Liver (tissue), 9 donors: Measurements from ENCODE around the gene SNRPA1. TPM values are rescaled to one million over a fixed set of nuclear protein-coding genes. Genes with fewer than 3 reads are reported as not detected.

Source experiments
- DNase-seq: peaks from one replicate; pipeline ENCODE4 v3.0.0-alpha.2; 2017; ENCODE audit warnings: low spot score
- H3K27ac ChIP-seq, 2 donors: one replicate each; pipeline ENCODE4 v1.7.0; 2013; ENCODE audit warnings: inconsistent platforms in 2 of 2, low read length in 2 of 2, control low read depth in 1 of 2, low read depth in 1 of 2, mild to moderate bottlenecking in 1 of 2
- H3K27me3 ChIP-seq, 4 donors: one replicate each; pipeline versions ENCODE4 v1.6.1 to v1.7.0; 2013; ENCODE audit warnings: low read length in 3 of 4, inconsistent platforms in 1 of 4, mild to moderate bottlenecking in 1 of 4, moderate library complexity in 1 of 4; ENCODE audit not compliant: control insufficient read depth in 4 of 4, insufficient read depth in 4 of 4
- H3K36me3 ChIP-seq, 4 donors: one replicate each; pipeline versions ENCODE4 v1.6.1 to v1.7.0; 2013; ENCODE audit warnings: low read length in 3 of 4, mild to moderate bottlenecking in 3 of 4, low read depth in 1 of 4, moderate library complexity in 1 of 4; ENCODE audit not compliant: control insufficient read depth in 4 of 4, insufficient read depth in 3 of 4
- H3K4me1 ChIP-seq, 4 donors: one replicate each; pipeline versions ENCODE4 v1.6.1 to v1.7.0; 2013; ENCODE audit warnings: low read length in 3 of 4, mild to moderate bottlenecking in 3 of 4, moderate library complexity in 1 of 4; ENCODE audit not compliant: control insufficient read depth in 4 of 4, insufficient read depth in 4 of 4
- H3K4me3 ChIP-seq, 3 donors: one replicate each; pipeline versions ENCODE4 v1.6.1 to v1.7.0; 2013; ENCODE audit warnings: low read length in 3 of 3, control low read depth in 1 of 3, low read depth in 1 of 3, mild to moderate bottlenecking in 1 of 3
- H3K9ac ChIP-seq, 2 donors: one replicate each; pipeline ENCODE4 v1.7.0; 2013; ENCODE audit warnings: low read length in 2 of 2, mild to moderate bottlenecking in 2 of 2, moderate library complexity in 2 of 2, control low read depth in 1 of 2, low read depth in 1 of 2
- H3K9me3 ChIP-seq, 4 donors: one replicate each; pipeline versions ENCODE4 v1.6.1 to v1.7.0; 2013; ENCODE audit warnings: low read length in 3 of 4; ENCODE audit not compliant: control insufficient read depth in 4 of 4
- EGR1 ChIP-seq, 2 donors: IDR thresholded peaks; 2 replicates each; pipeline ENCODE4 v1.6.1; 2016 to 2018; ENCODE audit warnings: antibody characterized with exemption in 2 of 2, low read depth in 2 of 2
- FOXA1 ChIP-seq: IDR thresholded peaks from 2 replicates; pipeline ENCODE4 v1.6.1; 2016; ENCODE audit warnings: antibody characterized with exemption
- FOXA2 ChIP-seq: IDR thresholded peaks from 2 replicates; pipeline ENCODE4 v1.6.1; 2016; ENCODE audit warnings: antibody characterized with exemption
- GABPA ChIP-seq, 2 donors: IDR thresholded peaks in 1 of 2; conservative IDR thresholded peaks in 1 of 2; 2 replicates each; pipeline ENCODE4 v1.6.1; 2016; ENCODE audit warnings: antibody characterized with exemption in 2 of 2, mild to moderate bottlenecking in 1 of 2, moderate library complexity in 1 of 2
- HNF4A ChIP-seq, 2 donors: conservative IDR thresholded peaks; 2 replicates each; pipeline ENCODE4 v1.6.1; 2016; ENCODE audit warnings: antibody characterized with exemption in 2 of 2, mild to moderate bottlenecking in 2 of 2
- HNF4G ChIP-seq: IDR thresholded peaks from 2 replicates; pipeline ENCODE4 v1.6.1; 2016; ENCODE audit warnings: antibody characterized with exemption
- JUND ChIP-seq, 2 donors: IDR thresholded peaks; 2 replicates each; pipeline ENCODE4 v1.6.1; 2016; ENCODE audit warnings: antibody characterized with exemption in 2 of 2
- NR2F2 ChIP-seq: IDR thresholded peaks from 2 replicates; pipeline ENCODE4 v1.6.1; 2016; ENCODE audit warnings: antibody characterized with exemption
- RAD21 ChIP-seq, 2 donors: IDR thresholded peaks; 2 replicates each; pipeline ENCODE4 v1.6.1; 2016; ENCODE audit warnings: antibody characterized with exemption in 2 of 2, mild to moderate bottlenecking in 2 of 2
- REST ChIP-seq: IDR thresholded peaks from 2 replicates; pipeline ENCODE4 v1.6.1; 2016; ENCODE audit warnings: antibody characterized with exemption, mild to moderate bottlenecking
- RXRA ChIP-seq, 2 donors: IDR thresholded peaks; 2 replicates each; pipeline ENCODE4 v1.6.1; 2017 to 2018; ENCODE audit warnings: antibody characterized with exemption in 2 of 2, mild to moderate bottlenecking in 1 of 2
- SP1 ChIP-seq: IDR thresholded peaks from 2 replicates; pipeline ENCODE4 v1.6.1; 2018; ENCODE audit warnings: antibody characterized with exemption, mild to moderate bottlenecking
- TAF1 ChIP-seq: conservative IDR thresholded peaks from 2 replicates; pipeline ENCODE4 v1.6.1; 2016; ENCODE audit warnings: antibody characterized with exemption, mild to moderate bottlenecking
- YY1 ChIP-seq: IDR thresholded peaks from 2 replicates; pipeline ENCODE4 v1.6.1; 2016; ENCODE audit warnings: antibody characterized with exemption, mild to moderate bottlenecking
- WGBS: extraction: QIAGEN DNeasy Blood & Tissue Kit; methylation state at CpG from one replicate; pipeline ENCODE4 v1.1.7; 2013; 5-methylcytosine and 5-hydroxymethylcytosine counted together
- polyA plus RNA-seq, 2 donors: library from polyadenylated mRNA; stranded (reverse) in 1 of 2; unstranded in 1 of 2; fragments of 200-250 nt in 1 of 2; fragments of >200 nt in 1 of 2; fragmentation: Nextera tagmentation in 1 of 2; extraction: Ambion mirVana in 1 of 2; gene quantifications; one replicate each; pipeline versions ENCODE4 v1.2.1 to v1.2.3, GENCODE V29; 2013 to 2015
- total RNA-seq, 2 donors: library from RNA; depleted of rRNA; stranded (reverse); fragments of >200 nt; gene quantifications; one replicate each; pipeline ENCODE4 v1.2.3, GENCODE V29; 2014
- TF ChIP-seq, protein P1 (sequence below): IDR thresholded peaks from 2 replicates; pipeline ENCODE4 v1.6.1; 2016; ENCODE audit warnings: antibody characterized with exemption
- TF ChIP-seq, protein P2 (sequence below): IDR thresholded peaks from 2 replicates; pipeline ENCODE4 v1.6.1; 2016; ENCODE audit warnings: antibody characterized with exemption
- TF ChIP-seq, protein P3 (sequence below): fragments of 150-350 bp; IDR thresholded peaks from 2 replicates; pipeline ENCODE4 v1.5.1; 2017; ENCODE audit warnings: improper control_type of control experiment, low read depth, low read length; ENCODE audit not compliant: missing input control
- donor health status: healthy.
- donor health status: healthy.
- donor health status: healthy.
- donor health status: healthy.
- donor health status: healthy.

The SNRPA1 gene
- total and polyA plus RNA-seq, 4 donors: 12.7 to 31.7 (median 18.0) TPM

- TF ChIP-seq, protein P1, sequence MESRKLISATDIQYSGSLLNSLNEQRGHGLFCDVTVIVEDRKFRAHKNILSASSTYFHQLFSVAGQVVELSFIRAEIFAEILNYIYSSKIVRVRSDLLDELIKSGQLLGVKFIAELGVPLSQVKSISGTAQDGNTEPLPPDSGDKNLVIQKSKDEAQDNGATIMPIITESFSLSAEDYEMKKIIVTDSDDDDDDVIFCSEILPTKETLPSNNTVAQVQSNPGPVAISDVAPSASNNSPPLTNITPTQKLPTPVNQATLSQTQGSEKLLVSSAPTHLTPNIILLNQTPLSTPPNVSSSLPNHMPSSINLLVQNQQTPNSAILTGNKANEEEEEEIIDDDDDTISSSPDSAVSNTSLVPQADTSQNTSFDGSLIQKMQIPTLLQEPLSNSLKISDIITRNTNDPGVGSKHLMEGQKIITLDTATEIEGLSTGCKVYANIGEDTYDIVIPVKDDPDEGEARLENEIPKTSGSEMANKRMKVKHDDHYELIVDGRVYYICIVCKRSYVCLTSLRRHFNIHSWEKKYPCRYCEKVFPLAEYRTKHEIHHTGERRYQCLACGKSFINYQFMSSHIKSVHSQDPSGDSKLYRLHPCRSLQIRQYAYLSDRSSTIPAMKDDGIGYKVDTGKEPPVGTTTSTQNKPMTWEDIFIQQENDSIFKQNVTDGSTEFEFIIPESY: no peak
- TF ChIP-seq TAF1 (no peak), JUND (IDR thresholded peaks at IDR 0.05) (no peak), HNF4G (no peak), YY1 (no peak)
- TF ChIP-seq, protein P2, sequence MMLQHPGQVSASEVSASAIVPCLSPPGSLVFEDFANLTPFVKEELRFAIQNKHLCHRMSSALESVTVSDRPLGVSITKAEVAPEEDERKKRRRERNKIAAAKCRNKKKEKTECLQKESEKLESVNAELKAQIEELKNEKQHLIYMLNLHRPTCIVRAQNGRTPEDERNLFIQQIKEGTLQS: no peak
Measured at GRCh38 chr15:101309436-101310160, 14.6 kb upstream of the SNRPA1 start (continued).

DNA sequence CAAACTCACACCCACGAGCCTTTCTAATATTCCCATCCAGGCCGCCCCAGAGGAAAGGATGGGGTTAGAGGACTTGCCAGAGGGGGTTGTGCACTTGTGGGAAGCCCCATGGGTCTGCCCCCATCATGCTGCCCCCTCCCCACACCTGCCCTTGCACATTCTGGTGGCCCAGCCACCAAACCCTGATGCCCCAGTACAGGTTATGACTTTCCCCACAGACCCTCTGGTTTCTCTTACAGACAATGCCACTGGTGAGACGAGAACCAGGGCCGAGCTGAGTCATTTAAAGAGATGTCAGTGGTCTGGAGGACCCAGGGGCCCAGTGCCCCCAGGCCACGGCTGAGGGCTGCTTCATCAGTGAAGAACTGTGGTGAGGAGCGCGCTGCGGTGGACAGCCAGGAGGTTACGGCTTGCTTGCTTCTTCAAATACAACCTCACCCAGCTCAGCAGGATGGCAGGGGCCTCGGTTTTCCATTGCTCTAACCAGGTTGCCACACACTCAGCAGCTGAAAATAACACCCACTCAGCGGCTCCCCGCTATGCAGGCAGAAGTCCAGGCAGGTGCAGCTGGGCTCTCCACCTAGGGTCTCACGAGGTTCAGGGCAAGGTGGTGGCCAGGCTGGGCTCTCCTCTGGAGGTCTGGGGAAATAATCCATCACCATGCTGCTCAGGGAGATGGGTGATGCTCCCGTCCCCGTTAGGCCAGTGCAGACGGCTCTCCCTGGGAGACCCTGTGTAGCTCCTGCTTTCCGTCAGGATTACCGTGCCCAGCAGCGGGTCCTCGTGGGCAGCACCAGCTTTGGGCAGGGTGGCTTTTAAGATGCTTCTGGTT, 13.8 kb upstream of the SNRPA1 start:
- Histone ChIP-seq H3K4me1 (no peaks in the 10 kb centered on the region), H3K36me3 (peaks cover 8 to 49% (median 17%) of the 10 kb centered on the region in 4 donors), H3K9me3 (no peaks in the 10 kb centered on the region), H3K9ac (no peak overlapping the region), H3K27ac (no peak overlapping the region), H3K27me3 (no peaks in the 10 kb centered on the region), H3K4me3 (no peak overlapping the region)
- 91% methylated on average over 20 of the region's 20 CpGs for WGBS
- TF ChIP-seq NR2F2 (no peak), FOXA1 (no peak), HNF4A (conservative IDR thresholded peaks at IDR 0.05) (no peak), JUND (IDR thresholded peaks at IDR 0.05) (no peak), GABPA (IDR thresholded peaks at IDR 0.05 in 1 of 2, conservative IDR thresholded peaks at IDR 0.05 in 1 of 2) (no peak), YY1 (no peak), REST (no peak), EGR1 (IDR thresholded peaks at IDR 0.05; ENCODE audit: low read depth in 2 of 2) (no peak), TAF1 (no peak), FOXA2 (no peak), RXRA (IDR thresholded peaks at IDR 0.05) (no peak), RAD21 (IDR thresholded peaks at IDR 0.05) (no peak), SP1 (no peak)
- TF ChIP-seq, protein P1: no peak
- TF ChIP-seq, protein P2: no peak
- TF ChIP-seq, protein P3, sequence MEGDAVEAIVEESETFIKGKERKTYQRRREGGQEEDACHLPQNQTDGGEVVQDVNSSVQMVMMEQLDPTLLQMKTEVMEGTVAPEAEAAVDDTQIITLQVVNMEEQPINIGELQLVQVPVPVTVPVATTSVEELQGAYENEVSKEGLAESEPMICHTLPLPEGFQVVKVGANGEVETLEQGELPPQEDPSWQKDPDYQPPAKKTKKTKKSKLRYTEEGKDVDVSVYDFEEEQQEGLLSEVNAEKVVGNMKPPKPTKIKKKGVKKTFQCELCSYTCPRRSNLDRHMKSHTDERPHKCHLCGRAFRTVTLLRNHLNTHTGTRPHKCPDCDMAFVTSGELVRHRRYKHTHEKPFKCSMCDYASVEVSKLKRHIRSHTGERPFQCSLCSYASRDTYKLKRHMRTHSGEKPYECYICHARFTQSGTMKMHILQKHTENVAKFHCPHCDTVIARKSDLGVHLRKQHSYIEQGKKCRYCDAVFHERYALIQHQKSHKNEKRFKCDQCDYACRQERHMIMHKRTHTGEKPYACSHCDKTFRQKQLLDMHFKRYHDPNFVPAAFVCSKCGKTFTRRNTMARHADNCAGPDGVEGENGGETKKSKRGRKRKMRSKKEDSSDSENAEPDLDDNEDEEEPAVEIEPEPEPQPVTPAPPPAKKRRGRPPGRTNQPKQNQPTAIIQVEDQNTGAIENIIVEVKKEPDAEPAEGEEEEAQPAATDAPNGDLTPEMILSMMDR: no peak
- DNase-seq: no peak
